Stomach (tissue), 4 donors: Measurements from ENCODE around the gene XYLB.

Source experiments
- POLR2A ChIP-seq, 4 donors: fragments of 450-650 bp; IDR thresholded peaks; one replicate each; pipeline ENCODE4 v1.6.1; 2016; ENCODE audit warnings: antibody characterized with exemption in 4 of 4, control low read depth in 2 of 4, mild to moderate bottlenecking in 1 of 4, moderate library complexity in 1 of 4
- POLR2AphosphoS5 ChIP-seq, 3 donors: sonication (generic); formaldehyde crosslinking; IDR thresholded peaks; one replicate each; pipeline ENCODE4 v1.6.1; 2016; ENCODE audit warnings: antibody characterized with exemption in 3 of 3
- TF ChIP-seq, protein P1 (sequence below), 7 experiments: fragments of 450-650 bp in 4 of 7; fragments of 200-600 bp in 3 of 7; sonication (generic) in 3 of 7; IDR thresholded peaks; one replicate each; pipeline ENCODE4 v1.5.1; 2016 to 2019; ENCODE audit warnings: antibody characterized with exemption in 7 of 7, control low read depth in 2 of 7, mild to moderate bottlenecking in 1 of 7

DNA sequence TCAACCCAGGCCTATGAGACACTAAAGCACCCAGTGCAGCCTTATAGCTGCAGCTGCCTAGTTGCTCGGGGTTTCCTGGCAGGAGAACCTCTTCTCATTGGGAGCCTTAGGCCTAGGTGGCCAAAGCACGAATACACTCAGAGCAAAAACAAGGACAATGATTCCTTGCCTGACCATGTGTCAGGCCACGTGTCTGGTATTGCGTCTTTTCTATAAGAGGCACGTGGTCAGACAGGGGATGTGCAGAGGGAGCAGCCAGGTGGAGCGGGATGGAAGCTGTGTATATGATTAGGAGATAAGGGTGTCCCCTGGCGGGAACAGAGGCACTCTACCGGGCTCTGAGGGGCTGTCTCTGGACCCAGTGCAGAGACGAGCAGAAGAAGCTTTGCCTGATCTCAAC, 38.1 kb upstream of the XYLB start:
- TF ChIP-seq, protein P1, sequence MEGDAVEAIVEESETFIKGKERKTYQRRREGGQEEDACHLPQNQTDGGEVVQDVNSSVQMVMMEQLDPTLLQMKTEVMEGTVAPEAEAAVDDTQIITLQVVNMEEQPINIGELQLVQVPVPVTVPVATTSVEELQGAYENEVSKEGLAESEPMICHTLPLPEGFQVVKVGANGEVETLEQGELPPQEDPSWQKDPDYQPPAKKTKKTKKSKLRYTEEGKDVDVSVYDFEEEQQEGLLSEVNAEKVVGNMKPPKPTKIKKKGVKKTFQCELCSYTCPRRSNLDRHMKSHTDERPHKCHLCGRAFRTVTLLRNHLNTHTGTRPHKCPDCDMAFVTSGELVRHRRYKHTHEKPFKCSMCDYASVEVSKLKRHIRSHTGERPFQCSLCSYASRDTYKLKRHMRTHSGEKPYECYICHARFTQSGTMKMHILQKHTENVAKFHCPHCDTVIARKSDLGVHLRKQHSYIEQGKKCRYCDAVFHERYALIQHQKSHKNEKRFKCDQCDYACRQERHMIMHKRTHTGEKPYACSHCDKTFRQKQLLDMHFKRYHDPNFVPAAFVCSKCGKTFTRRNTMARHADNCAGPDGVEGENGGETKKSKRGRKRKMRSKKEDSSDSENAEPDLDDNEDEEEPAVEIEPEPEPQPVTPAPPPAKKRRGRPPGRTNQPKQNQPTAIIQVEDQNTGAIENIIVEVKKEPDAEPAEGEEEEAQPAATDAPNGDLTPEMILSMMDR (IDR thresholded peaks at IDR 0.05), result no peak
- TF ChIP-seq POLR2AphosphoS5 (IDR thresholded peaks at IDR 0.05) (no peak), POLR2A (IDR thresholded peaks at IDR 0.05) (no peak)
